OCI-LY7 (cell line): ENCODE results near the gene ANAPC1.

Experiments used
- CTCF ChIP-seq: fragments of 200-600 bp; sonication (generic); conservative IDR thresholded peaks from 2 replicates; pipeline ENCODE4 v1.5.1; 2014; ENCODE audit warnings: mild to moderate bottlenecking, antibody characterized with exemption, low read length, moderate library complexity, mixed read lengths
- EZH2phosphoT487 ChIP-seq: fragments of 200-600 bp; sonication (generic); IDR thresholded peaks from 2 replicates; pipeline ENCODE4 v1.6.1; 2018; ENCODE audit warnings: low read depth, borderline replicate concordance, mild to moderate bottlenecking, mixed run types, antibody characterized with exemption, low read length, moderate library complexity, mixed read lengths

- TF ChIP-seq CTCF (peak; percentile 56), EZH2phosphoT487 (no peak)
Measured at GRCh38 chr2:111919365-111919764, 35.4 kb upstream of the ANAPC1 start.
